Endodermal cell (in vitro differentiated cells): ENCODE results near the gene YKT6. TPM values are rescaled to one million over a fixed set of nuclear protein-coding genes. Genes with fewer than 3 reads are reported as not detected.
"Not testable (repeated sequence)": the region's sequence is repeated elsewhere in the genome, so short reads cannot be mapped to it uniquely, and the experiment has no call there.

Experiments used
- DNase-seq: peaks from one replicate; pipeline ENCODE4 v3.0.0-alpha.2; 2017
- H3K27ac ChIP-seq: 2 replicates; pipeline ENCODE4 v1.5.1; 2013; ENCODE audit warnings: mild to moderate bottlenecking, low read depth, low read length, moderate library complexity
- H3K27me3 ChIP-seq: 2 replicates; pipeline ENCODE4 v1.6.1; 2013; ENCODE audit warnings: mild to moderate bottlenecking, low read length, moderate library complexity; ENCODE audit not compliant: insufficient read depth, control insufficient read depth, poor library complexity, severe bottlenecking
- H3K36me3 ChIP-seq: 2 replicates; pipeline ENCODE4 v1.7.0; 2013; ENCODE audit warnings: mild to moderate bottlenecking, low read length, moderate library complexity; ENCODE audit not compliant: control insufficient read depth, insufficient read depth
- H3K4me1 ChIP-seq: one replicate; pipeline ENCODE4 v1.7.0; 2013; ENCODE audit warnings: low read length; ENCODE audit not compliant: control insufficient read depth, insufficient read depth
- H3K4me3 ChIP-seq: 2 replicates; pipeline ENCODE4 v1.5.1; 2013; ENCODE audit warnings: mild to moderate bottlenecking, low read length, moderate library complexity
- H3K9ac ChIP-seq: 2 replicates; pipeline ENCODE4 v1.6.1; 2013; ENCODE audit warnings: mild to moderate bottlenecking, low read length, moderate library complexity; ENCODE audit not compliant: poor library complexity, severe bottlenecking; ENCODE audit errors: extremely low read depth
- H3K9me3 ChIP-seq: 2 replicates; pipeline ENCODE4 v1.6.1; 2013; ENCODE audit warnings: mild to moderate bottlenecking, low read length, moderate library complexity; ENCODE audit not compliant: control insufficient read depth
- H3K27ac Mint-ChIP-seq: 2 replicates; pipeline ENCODE4 v1.8.0; 2020; ENCODE audit warnings: mixed read lengths
- H3K27me3 Mint-ChIP-seq: 2 replicates; pipeline ENCODE4 v1.8.0; 2021; ENCODE audit warnings: mild to moderate bottlenecking, mixed read lengths; ENCODE audit not compliant: insufficient read depth
- H3K36me3 Mint-ChIP-seq: 2 replicates; pipeline ENCODE4 v1.8.0; 2020; ENCODE audit warnings: low read depth, mixed read lengths
- H3K4me1 Mint-ChIP-seq: 2 replicates; pipeline ENCODE4 v1.8.0; 2020; ENCODE audit warnings: mixed read lengths
- H3K4me3 Mint-ChIP-seq: 2 replicates; pipeline ENCODE4 v1.8.0; 2020; ENCODE audit warnings: mild to moderate bottlenecking, moderate library complexity, mixed read lengths
- H3K9me3 Mint-ChIP-seq: 2 replicates; pipeline ENCODE4 v1.8.0; 2020; ENCODE audit warnings: mild to moderate bottlenecking, mixed read lengths
- WGBS, 2 experiments: methylation state at CpG; one replicate each; pipeline versions ENCODE4 v1.1.5 to v1.1.7; 2013; ENCODE audit warnings: missing lambda C conversion rate in 2 of 2, mixed read lengths in 1 of 2; ENCODE audit not compliant: insufficient coverage in 1 of 2, insufficient read length in 1 of 2; 5-methylcytosine and 5-hydroxymethylcytosine counted together
- total RNA-seq, 2 donors: library from RNA; stranded (reverse); fragmentation: NEBNext Ultra II Directional in 1 of 2; extraction: Animal tissue kit (Norgen Biotek cat#: 25700) in 1 of 2; gene quantifications; 2 replicates in 1 of 2; 3 replicates in 1 of 2; pipeline ENCODE4 v1.2.1, GENCODE V29; 2021
- TF ChIP-seq, protein P1 (sequence below): fragments of 200-600 bp; sonication (generic); conservative IDR thresholded peaks from 2 replicates; pipeline ENCODE4 v1.5.0; 2021; ENCODE audit warnings: antibody characterized with exemption, mild to moderate bottlenecking

The YKT6 gene
- total RNA-seq, 2 donors from 2014 or later = 96.2 to 101 TPM

DNA sequence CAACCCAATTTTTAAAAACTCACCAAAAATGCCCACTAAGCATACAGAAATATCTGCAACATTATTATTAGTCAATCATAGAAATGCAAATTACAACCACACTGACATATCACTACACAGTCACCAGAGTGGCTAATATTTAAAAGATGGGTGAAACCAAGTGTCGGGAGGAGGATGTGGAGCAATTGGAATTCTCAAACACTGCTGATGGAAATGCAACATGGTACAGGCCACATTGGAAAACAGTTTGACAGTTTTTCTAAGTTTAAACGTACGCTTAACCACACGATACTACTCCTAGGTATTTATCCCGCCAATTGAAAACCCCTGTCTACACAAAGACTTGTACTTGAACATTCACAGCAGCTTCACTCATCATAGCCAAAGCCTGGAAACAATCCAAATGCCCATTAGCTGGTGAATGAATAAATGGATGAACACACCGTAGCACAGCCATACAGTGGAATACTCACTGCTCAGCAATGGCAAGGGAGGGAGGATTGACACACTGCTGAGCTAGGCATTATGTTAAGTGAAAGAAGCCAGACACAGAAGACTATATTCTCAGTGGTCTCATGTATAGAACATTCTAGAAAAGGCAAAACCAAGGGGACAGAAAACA, 27.9 kb upstream of the YKT6 start:
- Mint-ChIP-seq H3K36me3 (no peaks in the 10 kb centered on the region), H3K27me3 (peaks cover 20% of the 10 kb centered on the region), H3K9me3 (peaks cover 2% of the 10 kb centered on the region), H3K4me1 (peaks cover 4% of the 10 kb centered on the region), H3K27ac (no peak overlapping the region), H3K4me3 (no peak overlapping the region)
- Histone ChIP-seq H3K4me3 (no peak overlapping the region), H3K9me3 (no peaks in the 10 kb centered on the region), H3K27ac (no peak overlapping the region), H3K9ac (no peak overlapping the region), H3K4me1 (no peaks in the 10 kb centered on the region), H3K36me3 (no peaks in the 10 kb centered on the region), H3K27me3 (peaks cover 4% of the 10 kb centered on the region)
- TF ChIP-seq, protein P1, sequence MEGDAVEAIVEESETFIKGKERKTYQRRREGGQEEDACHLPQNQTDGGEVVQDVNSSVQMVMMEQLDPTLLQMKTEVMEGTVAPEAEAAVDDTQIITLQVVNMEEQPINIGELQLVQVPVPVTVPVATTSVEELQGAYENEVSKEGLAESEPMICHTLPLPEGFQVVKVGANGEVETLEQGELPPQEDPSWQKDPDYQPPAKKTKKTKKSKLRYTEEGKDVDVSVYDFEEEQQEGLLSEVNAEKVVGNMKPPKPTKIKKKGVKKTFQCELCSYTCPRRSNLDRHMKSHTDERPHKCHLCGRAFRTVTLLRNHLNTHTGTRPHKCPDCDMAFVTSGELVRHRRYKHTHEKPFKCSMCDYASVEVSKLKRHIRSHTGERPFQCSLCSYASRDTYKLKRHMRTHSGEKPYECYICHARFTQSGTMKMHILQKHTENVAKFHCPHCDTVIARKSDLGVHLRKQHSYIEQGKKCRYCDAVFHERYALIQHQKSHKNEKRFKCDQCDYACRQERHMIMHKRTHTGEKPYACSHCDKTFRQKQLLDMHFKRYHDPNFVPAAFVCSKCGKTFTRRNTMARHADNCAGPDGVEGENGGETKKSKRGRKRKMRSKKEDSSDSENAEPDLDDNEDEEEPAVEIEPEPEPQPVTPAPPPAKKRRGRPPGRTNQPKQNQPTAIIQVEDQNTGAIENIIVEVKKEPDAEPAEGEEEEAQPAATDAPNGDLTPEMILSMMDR = no peak
- no peak for DNase-seq
- 94 to 96% methylated on average over 5 to 6 of the region's 6 CpGs for WGBS, 2 experiments

DNA sequence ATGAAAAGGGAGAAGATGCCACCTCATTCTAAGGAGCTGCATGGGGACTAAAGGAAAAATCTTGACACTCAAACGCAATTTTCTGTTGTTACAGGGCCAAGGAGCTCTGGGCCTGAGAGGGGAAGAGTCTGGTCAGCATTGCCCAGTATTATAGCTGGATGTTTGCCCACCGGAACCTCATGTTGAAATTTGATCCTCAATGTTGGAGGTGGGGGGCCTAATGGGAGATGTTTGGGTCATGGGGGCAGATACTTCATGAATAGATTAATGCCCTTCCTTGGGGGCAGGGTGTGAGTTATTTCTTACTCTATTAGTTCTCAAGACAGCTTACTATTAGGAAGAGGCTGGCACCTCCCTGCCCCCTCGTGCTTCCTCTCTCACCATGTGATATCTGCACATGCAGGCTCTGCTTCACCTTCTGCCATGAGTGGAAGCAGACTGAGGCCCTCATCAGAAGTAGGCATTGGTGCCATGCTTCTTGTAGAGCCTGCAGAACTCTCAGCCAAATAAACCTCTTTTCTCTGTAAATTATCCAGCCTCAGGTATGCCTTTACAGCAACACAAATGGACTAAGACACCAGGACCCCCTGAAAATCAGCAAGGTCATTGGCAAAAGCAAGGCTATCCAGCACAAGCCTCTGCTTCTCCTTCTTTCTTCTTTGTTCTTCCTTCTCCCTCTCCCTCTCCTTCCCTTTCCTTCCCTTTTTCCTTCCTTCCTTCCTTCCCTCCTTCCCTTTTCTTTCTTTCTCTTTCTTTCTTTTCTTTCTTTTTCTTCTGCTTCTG, 26.7 kb upstream of the YKT6 start:
- TF ChIP-seq, protein P1 = no peak
- no peaks in the 10 kb centered on the region for H3K36me3 Mint-ChIP-seq
- peak; percentile 22 for DNase-seq

GRCh38 chr7:44174694-44174948, 26.2 kb upstream of the YKT6 start:
- not testable (repeated sequence) for H3K27ac Mint-ChIP-seq, H3K9ac ChIP-seq, H3K27me3 ChIP-seq, H3K27ac ChIP-seq, H3K4me1 Mint-ChIP-seq, H3K36me3 ChIP-seq, H3K9me3 Mint-ChIP-seq, H3K4me3 Mint-ChIP-seq, H3K9me3 ChIP-seq, H3K36me3 Mint-ChIP-seq, DNase-seq, H3K4me1 ChIP-seq, H3K4me3 ChIP-seq
- H3K27me3 Mint-ChIP-seq = peaks cover 17% of the 10 kb centered on the region
- 78 to 83% methylated on average over 1 of the region's 1 CpG for WGBS, 2 experiments

More for the DNA sequence above, 26.7 kb upstream of the YKT6 start:
- Histone ChIP-seq H3K9ac (no peak overlapping the region), H3K4me3 (no peak overlapping the region), H3K9me3 (no peaks in the 10 kb centered on the region), H3K4me1 (no peaks in the 10 kb centered on the region), H3K27ac (no peak overlapping the region), H3K36me3 (no peaks in the 10 kb centered on the region), H3K27me3 (peaks cover 4% of the 10 kb centered on the region)
- WGBS, 2 experiments = 90 to 92% methylated on average over 2 to 3 of the region's 3 CpGs
- Mint-ChIP-seq H3K27me3 (peaks cover 17% of the 10 kb centered on the region), H3K9me3 (peaks cover 2% of the 10 kb centered on the region), H3K27ac (no peak overlapping the region), H3K4me3 (no peak overlapping the region), H3K4me1 (peaks cover 4% of the 10 kb centered on the region)
